DMS79 (cell line): ENCODE data around the gene FAM169A.
"Not testable (repeated sequence)": the region's sequence is repeated elsewhere in the genome, so short reads cannot be mapped to it uniquely, and the experiment has no call there.

Source experiments
- DNase-seq: peaks from one replicate; lab custom pipeline; 2025; lab: John Stamatoyannopoulos, UW

The FAM169A gene

DNA sequence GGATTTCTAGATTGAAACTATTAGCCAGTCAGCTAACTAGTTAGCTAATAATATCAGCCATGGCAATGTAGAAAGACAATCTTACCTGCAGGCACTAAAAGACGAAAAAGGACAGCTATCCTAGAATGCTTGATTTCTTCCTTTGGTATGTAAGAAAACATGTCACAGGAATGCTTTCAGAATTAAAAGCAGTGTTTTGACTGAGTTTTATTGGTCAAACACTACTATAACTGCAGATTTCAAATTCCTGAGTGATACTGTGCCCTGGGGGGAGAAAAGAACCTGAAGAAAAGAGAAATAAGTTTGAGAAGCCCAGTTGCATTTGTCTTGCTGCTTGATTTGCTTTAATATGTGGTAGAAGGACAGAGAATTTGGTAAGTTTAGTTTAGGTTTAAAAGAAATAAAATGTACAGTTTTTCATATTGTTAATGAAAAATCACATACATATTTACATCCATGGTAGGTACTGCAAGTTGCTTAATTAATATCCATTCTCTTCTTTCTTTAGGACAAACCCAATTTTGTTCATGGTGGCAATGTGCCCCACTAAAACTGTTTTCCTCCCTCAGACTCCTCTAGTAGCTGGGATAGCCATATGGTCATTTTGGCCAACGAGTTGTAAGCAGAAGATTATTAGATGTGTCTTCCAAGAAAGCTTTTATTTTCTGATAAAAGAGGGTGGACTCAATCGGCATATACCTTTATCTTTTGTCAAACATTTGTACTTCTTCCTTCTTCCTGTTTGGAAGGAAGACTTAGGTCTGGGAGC is 4.3 kb upstream of the FAM169A start:
- DNase-seq, result no peak

DNA sequence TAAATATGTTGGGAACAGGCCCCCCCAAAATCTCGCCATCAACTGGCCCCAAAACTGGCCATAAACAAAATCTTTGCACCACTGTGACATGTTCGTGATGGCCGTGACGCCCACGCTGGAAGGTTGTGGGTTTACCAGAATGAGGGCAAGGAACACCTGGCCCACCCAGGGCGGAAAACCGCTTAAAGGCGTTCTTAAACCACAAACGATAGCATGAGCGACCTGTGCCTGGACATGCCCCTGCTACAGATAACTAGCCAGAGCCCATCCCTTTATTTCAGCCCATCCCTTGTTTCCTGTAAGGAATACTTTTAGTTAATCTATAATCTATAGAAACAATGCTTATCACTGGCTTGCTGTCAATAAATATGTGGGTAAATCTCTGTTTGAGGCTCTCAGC is 3.2 kb upstream of the FAM169A start:
- not testable (repeated sequence) for DNase-seq

DNA sequence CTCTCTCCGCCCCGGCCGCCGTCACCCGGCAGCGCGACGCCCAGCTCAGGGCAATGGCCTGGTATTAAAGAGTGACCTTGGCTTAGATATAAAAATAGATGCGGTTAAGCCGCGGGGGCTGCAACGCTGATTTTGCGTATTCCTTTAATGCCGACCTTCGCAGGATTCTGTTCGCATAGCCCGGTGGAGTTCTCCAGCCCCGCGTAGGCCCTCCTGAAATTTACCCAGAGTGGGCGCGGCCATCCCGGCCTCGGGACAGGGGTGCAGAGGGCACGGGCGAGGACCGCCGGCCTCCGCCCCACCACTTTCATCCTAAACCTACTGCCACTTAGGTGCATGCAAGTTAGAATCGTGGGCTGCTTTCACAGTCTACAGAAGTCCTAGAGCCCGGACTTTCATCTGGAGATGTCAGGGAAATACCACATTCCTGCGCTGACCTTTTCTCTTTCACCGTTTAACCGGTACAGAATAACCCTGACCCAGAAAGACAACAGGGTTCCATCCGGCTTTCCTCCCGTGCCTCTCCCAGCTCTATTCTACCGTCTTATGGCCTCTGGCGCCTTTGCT is 492 bp upstream of the FAM169A start:
- no peak for DNase-seq

- no peak for DNase-seq
These were observed 857 bp downstream of the FAM169A start for GRCh38 chr5:74865256-74865803.

- DNase-seq, result no peak
These were observed 1.4 kb downstream of the FAM169A start for GRCh38 chr5:74864823-74865222.

GRCh38 chr5:74863726-74864125 is 2.5 kb downstream of the FAM169A start:
- DNase-seq, result no peak

- DNase-seq, result no peak
These were observed 4.0 kb downstream of the FAM169A start for GRCh38 chr5:74862221-74862620.

- DNase-seq, result not testable (repeated sequence)
These were observed 9.2 kb downstream of the FAM169A start for GRCh38 chr5:74856975-74857374.

DNA sequence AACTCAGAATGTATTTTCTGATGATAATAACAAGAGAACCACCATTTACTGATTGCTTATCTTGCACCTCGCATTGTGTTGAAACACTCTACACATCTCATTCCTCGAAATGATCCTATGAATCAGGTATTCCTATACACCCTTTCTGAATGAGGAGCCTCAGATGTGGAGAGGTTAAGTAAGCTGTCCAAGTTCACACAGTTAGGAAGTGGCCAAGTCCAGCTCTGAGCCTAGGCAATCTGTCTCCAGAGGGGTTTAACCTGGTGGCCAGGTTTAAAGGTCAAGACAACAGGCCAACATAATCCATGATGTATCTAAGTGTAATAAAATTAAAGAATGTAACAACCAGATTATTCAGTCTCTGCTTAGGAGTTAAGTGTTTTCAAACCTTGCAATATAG is 12.9 kb downstream of the FAM169A start:
- no peak for DNase-seq

GRCh38 chr5:74851684-74852353 is 14.4 kb downstream of the FAM169A start:
- DNase-seq, result no peak

DNA sequence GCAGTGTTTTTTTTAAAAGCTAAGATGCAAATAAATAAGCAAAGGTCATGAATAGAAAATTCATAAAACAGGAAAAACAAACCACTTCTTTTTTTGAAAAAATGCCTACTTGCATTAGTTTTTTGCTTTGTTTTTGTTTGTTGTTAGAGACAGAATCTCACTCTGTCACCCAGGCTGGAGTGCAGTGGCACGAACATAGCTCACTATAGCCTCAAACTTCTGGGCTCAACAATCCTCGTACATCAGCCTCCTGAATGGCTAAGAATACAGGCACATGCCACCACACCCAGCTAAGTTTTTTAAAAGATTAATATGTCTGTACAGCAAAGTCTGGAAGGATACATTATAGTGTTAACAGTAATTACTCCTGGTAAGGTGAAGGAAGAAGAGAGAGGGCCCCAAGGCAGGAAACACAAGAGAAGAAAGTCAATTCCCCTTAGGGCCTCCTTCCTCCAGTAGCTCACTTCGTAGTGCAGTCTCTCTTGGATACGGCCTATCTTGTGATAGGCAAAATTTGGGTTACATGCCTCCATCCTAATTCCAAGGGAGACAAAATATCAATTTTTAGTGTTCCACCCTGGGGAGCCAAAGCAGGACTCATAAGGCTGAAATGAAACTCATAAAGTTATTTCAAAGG is 15.3 kb downstream of the FAM169A start:
- no peak for DNase-seq

GRCh38 chr5:74850030-74850429 is 16.2 kb downstream of the FAM169A start:
- DNase-seq, result no peak

GRCh38 chr5:74848553-74849025 is 17.6 kb downstream of the FAM169A start:
- no peak for DNase-seq

DNA sequence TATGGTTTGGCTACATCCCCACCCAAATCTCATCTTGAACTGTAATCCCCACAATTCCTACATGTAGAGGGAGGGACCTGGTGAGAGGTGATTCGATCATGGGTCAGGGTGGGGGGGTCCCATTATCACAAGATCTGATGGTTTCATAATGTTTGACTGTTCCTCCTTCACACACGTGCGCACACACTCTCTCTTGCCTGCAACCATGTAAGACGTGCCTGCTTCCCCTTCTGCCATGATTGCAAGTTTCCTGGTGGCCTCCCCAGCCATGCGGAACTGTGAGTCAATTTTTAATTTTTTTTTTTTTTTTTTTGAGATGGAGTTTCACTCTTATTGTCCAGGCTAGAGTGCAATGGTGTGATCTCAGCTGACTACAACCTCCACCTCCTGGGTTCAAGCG is 27.0 kb downstream of the FAM169A start:
- DNase-seq, result no peak

- no peak for DNase-seq
These were observed 27.9 kb downstream of the FAM169A start for GRCh38 chr5:74838262-74838661.

- no peak for DNase-seq
These were observed 29.1 kb downstream of the FAM169A start for GRCh38 chr5:74837115-74837514.

DNA sequence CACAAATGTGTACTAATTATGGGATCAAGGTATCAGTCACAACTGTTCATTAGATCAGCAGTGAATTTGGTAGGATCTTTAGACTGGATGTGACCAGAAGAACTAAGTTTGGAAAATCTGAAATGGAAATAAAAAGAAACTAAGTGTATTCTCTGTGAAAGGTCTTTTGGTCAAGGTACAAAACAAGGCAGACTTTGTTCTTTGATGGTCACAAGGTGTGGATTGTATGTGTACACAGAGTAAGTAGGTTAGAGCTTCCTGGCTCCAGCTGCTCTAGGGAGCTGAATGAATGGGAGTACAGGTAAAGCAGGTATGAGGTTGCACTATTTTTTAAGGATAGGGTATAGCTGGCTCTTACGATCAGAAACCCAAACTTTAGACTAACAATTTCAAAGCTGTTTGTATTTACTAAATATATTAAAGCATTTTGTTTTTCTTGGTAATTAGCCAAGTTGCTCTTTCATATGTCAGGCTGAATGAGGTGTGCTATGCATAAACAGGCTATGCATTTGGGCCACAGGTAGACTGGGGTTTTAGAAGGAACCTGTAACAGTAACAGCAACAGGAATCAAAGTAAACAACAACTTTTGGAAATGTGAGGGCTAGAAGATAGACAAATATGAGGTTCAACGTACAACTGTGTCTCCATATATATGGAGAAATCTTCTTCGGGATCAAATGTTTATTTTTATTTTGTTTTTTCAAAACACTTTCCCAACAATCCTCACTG is 32.5 kb downstream of the FAM169A start:
- no peak for DNase-seq

- no peak for DNase-seq
These were observed 36.8 kb downstream of the FAM169A start for GRCh38 chr5:74829413-74829812.

DNA sequence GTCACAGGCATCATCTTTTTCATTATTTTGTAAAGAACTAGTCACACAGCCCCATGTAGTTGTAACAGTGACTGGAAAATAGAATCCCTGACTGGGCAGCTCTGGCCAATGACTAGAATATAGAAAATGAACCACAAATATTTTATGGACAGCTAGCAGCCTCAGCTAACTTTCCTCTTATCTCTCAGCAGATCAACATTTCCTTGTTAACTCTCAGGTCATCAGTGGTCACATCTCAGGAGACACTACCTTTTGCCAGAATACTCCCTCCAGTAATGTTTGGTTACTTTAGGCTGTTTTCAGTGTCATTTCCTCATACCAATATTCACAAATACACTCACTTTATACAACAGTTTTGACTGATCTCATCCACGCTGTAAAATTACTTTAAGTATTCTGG is 43.9 kb downstream of the FAM169A start:
- no peak for DNase-seq

DNA sequence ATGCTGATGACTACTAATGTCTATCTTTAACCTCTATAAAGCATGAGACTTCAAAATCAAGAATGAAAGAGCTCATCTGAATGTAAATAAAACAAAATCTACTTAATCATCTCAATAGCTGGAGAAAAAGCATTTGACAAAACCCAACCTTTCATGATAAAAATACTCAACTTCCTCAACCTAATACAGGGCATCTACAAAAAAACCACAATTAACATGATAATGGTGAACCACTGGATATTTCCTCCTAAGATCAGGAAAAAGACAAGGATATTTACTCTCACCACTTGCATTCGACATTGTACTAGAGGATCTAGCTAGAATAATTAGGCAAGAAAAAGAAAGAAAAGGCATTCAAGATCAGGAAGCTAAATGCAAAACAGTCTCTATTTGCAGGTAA is 49.3 kb downstream of the FAM169A start:
- DNase-seq, result no peak

DNA sequence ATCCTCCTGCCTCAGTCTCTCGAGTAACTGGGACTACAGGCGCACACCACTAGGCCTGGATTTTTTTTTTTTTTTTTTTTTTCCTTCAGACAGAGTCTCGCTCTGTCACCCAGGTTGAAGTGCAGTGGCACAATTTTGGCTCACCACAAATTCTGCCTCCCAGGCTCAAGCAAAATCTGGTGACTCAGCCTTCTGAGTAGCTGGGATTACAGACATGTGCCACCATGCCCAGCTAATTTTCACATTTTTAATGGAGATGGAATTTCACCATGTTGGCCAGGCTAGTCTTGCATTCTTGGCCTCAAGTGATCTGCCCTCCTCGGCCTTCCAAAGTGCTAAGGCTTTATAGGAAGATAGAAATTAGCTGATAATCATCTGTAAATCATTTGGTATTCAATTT is 55.3 kb downstream of the FAM169A start:
- no peak for DNase-seq

- no peak for DNase-seq
These were observed 64.2 kb downstream of the FAM169A start for GRCh38 chr5:74801941-74802340.
